Adrenal gland (tissue), 12 donors: ENCODE results near the gene FGF3. TPM values are rescaled to one million over a fixed set of nuclear protein-coding genes. Genes with fewer than 3 reads are reported as not detected.
A peak's percentile ranks its signal among the peaks of the same experiment; 100 is the strongest.

Experiments
- DNase-seq, 7 donors: peaks; one replicate each; pipeline ENCODE4 v3.0.0-alpha.2; 2019 to 2020
- H3K27ac ChIP-seq, 5 donors: fragments of 200-600 bp; sonication (generic) in 4 of 5; 1 replicate in 3 of 5; 2 replicates in 2 of 5; pipeline versions ENCODE4 v1.5.1 to v1.8.0; 2016 to 2020; ENCODE audit warnings: mild to moderate bottlenecking in 1 of 5
- H3K27me3 ChIP-seq: fragments of 200-600 bp; 2 replicates; pipeline ENCODE4 v1.8.0; 2021
- H3K36me3 ChIP-seq, 2 donors: fragments of 200-600 bp; replicated peaks in 1 of 2; 1 replicate in 1 of 2; 2 replicates in 1 of 2; pipeline versions ENCODE4 v1.5.1 to v1.8.0; 2018 to 2022
- H3K4me1 ChIP-seq, 2 donors: fragments of 200-600 bp; replicated peaks in 1 of 2; 1 replicate in 1 of 2; 2 replicates in 1 of 2; pipeline versions ENCODE4 v1.5.1 to v1.8.0; 2018 to 2021
- H3K4me3 ChIP-seq, 4 donors: fragments of 200-600 bp; sonication (generic) in 3 of 4; one replicate each; pipeline ENCODE4 v1.5.1; 2016 to 2018
- H3K9me3 ChIP-seq, 3 donors: fragments of 200-600 bp; sonication (generic) in 1 of 3; replicated peaks in 1 of 3; 1 replicate in 2 of 3; 2 replicates in 1 of 3; pipeline versions ENCODE4 v1.5.1 to v1.8.0; 2016 to 2021
- POLR2A ChIP-seq, 2 donors: fragments of 450-650 bp; IDR thresholded peaks; one replicate each; pipeline ENCODE4 v1.6.1; 2017; ENCODE audit warnings: antibody characterized with exemption in 2 of 2, mild to moderate bottlenecking in 2 of 2, moderate library complexity in 1 of 2
- WGBS, 4 donors: extraction: QIAGEN DNeasy Blood & Tissue Kit in 2 of 4; methylation state at CpG; one replicate each; pipeline versions ENCODE4 v1.1.5 to v1.1.7; 2013 to 2017; 5-methylcytosine and 5-hydroxymethylcytosine counted together
- intact Hi-C, 2 donors: fragments of 100-400 bp; cut with DNase I; formaldehyde crosslinking; loops; one replicate each; pipeline versions ENCODE4 v1.14.1 to v1.15.0; 2022 to 2023
- polyA plus RNA-seq, 3 donors: library from polyadenylated mRNA; stranded (reverse); fragments of 200-250 nt in 2 of 3; fragments of 350-450 nt in 1 of 3; fragmentation: Illumina TruSeq in 1 of 3; extraction: RNeasy Lipid Tissue Mini Kit (QIAGEN cat#74804) in 1 of 3; gene quantifications; one replicate each; pipeline ENCODE4 v1.2.3, GENCODE V29; 2013 to 2014
- total RNA-seq, 9 donors: library from RNA; depleted of rRNA in 4 of 9; stranded (reverse); fragments of >200 nt in 4 of 9; fragments of 120-200 nt in 1 of 9; fragmentation: NEBNext Ultra II Directional in 1 of 9; extraction: Animal tissue kit (Norgen Biotek cat#: 25700) in 1 of 9; gene quantifications; one replicate each; pipeline versions ENCODE4 v1.1.0 to v1.2.4, GENCODE V29; 2013 to 2023
- TF ChIP-seq, protein P1 (sequence below), 6 experiments: fragments of 450-650 bp in 4 of 6; fragments of 200-600 bp in 2 of 6; sonication (generic) in 1 of 6; IDR thresholded peaks; 1 replicate in 5 of 6; 2 replicates in 1 of 6; pipeline versions ENCODE4 v1.5.1 to v1.8.0; 2016 to 2021; ENCODE audit warnings: antibody characterized with exemption in 6 of 6, mild to moderate bottlenecking in 2 of 6, moderate library complexity in 1 of 6
- donor health status: healthy with polysubstance abuse.
- donor health status: Bipolar disorder and iron deficiency.
- donor health status: DM: yes; HTN: yes; CAD: no.
- donor health status: DM: no; HTN: no; CAD: no.
- donor health status: DM: no; HTN: no; CAD: no.
- donor health status: DM: yes; HTN: yes; CAD: no.

FGF3 gene
- total and polyA plus RNA-seq, 12 donors, result not detected

DNA sequence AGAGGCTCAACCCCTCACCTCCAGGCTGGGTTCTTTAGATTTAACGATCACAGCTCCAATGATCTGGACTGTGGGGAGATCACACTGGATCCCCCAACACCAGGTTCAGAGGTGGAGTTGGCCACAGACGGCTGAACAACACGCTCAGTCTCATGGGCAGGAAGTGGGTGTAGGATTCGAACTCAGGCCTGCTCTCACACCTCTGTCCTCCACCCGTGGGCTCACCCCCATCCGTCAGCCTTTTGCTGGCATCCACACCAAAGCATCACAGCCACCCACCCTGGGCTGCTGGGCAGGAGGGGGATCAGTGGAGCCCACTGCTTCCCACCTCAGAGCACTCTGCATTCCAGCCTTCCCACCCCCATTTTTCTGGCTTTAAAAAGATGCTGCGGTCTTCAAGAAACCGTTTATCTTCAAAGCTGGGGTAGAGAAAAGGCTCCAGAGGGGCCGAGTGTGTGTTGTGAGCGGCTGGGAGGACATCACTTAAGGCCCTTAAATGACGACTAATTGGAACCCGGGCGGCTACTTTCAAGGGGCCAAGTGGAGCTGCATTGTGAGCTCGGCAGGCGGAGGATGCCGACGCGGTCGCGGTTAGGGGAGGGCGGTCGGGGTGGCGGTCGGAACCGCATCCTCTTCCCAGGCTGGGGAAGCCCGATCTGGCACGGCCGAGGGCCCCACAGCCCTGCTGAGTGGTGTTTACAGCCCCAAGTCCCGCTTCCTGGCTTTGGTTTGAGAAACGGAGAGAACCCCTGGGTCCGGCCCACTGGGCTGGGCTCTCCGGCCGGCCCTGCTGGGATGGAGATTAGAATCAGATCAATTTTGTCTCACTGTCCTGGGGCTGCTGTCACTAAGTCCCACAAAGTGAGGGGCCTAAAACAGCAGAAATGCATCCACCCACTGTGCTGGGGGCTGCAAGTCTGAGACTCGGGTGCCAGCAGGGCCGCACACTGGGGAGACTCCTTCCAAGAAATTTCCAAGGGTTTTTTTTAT, 15.9 kb upstream of the FGF3 start:
- H3K27ac ChIP-seq, result no peak overlapping the region
- TF ChIP-seq POLR2A (IDR thresholded peaks at IDR 0.05), result no peak
- TF ChIP-seq, protein P1, sequence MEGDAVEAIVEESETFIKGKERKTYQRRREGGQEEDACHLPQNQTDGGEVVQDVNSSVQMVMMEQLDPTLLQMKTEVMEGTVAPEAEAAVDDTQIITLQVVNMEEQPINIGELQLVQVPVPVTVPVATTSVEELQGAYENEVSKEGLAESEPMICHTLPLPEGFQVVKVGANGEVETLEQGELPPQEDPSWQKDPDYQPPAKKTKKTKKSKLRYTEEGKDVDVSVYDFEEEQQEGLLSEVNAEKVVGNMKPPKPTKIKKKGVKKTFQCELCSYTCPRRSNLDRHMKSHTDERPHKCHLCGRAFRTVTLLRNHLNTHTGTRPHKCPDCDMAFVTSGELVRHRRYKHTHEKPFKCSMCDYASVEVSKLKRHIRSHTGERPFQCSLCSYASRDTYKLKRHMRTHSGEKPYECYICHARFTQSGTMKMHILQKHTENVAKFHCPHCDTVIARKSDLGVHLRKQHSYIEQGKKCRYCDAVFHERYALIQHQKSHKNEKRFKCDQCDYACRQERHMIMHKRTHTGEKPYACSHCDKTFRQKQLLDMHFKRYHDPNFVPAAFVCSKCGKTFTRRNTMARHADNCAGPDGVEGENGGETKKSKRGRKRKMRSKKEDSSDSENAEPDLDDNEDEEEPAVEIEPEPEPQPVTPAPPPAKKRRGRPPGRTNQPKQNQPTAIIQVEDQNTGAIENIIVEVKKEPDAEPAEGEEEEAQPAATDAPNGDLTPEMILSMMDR (IDR thresholded peaks at IDR 0.05), result no peak
- intact Hi-C loops, result no loop called here
- no peaks in the 10 kb centered on the region for H3K9me3 ChIP-seq
- no peaks in the 10 kb centered on the region for H3K36me3 ChIP-seq
- no peaks in the 10 kb centered on the region for H3K4me1 ChIP-seq
- WGBS, 4 donors, result 54 to 65% (median 58%) methylated on average over 13 to 35 of the region's 35 CpGs
- H3K4me3 ChIP-seq, result no peak overlapping the region
- H3K27me3 ChIP-seq, result peaks cover 22% of the 10 kb centered on the region
- no peak for DNase-seq

DNA sequence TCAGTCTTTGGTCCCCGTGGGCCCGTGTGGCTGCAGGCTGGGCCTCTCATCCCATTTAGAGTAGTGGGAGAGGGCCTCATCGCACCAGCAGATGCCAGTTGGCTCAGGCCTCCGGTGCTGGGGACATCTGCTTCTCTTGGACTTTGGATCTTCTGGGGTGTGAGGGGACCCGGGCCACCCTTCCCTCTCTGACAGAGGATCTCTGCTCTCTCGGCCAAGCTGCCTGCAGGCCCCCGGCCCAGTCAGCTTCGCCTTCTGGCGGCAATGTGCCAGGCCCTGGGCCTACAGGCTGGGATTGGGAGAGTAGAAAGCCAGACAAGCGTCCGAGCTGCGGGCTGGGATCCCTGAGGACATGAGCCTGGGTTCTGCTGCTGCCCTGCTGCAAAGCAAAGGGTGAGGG, 15.0 kb upstream of the FGF3 start:
- TF ChIP-seq, protein P1 (IDR thresholded peaks at IDR 0.05), result no peak
- TF ChIP-seq POLR2A (IDR thresholded peaks at IDR 0.05), result no peak
- H3K27ac ChIP-seq, result no peak overlapping the region
- H3K9me3 ChIP-seq, result no peaks in the 10 kb centered on the region
- peaks cover 22% of the 10 kb centered on the region for H3K27me3 ChIP-seq
- no peaks in the 10 kb centered on the region for H3K4me1 ChIP-seq
- WGBS, 4 donors, result 80 to 95% (median 88%) methylated on average over 1 to 12 of the region's 12 CpGs
- no peaks in the 10 kb centered on the region for H3K36me3 ChIP-seq
- no peak for DNase-seq
- intact Hi-C loops, result no loop called here
- no peak overlapping the region for H3K4me3 ChIP-seq

DNA sequence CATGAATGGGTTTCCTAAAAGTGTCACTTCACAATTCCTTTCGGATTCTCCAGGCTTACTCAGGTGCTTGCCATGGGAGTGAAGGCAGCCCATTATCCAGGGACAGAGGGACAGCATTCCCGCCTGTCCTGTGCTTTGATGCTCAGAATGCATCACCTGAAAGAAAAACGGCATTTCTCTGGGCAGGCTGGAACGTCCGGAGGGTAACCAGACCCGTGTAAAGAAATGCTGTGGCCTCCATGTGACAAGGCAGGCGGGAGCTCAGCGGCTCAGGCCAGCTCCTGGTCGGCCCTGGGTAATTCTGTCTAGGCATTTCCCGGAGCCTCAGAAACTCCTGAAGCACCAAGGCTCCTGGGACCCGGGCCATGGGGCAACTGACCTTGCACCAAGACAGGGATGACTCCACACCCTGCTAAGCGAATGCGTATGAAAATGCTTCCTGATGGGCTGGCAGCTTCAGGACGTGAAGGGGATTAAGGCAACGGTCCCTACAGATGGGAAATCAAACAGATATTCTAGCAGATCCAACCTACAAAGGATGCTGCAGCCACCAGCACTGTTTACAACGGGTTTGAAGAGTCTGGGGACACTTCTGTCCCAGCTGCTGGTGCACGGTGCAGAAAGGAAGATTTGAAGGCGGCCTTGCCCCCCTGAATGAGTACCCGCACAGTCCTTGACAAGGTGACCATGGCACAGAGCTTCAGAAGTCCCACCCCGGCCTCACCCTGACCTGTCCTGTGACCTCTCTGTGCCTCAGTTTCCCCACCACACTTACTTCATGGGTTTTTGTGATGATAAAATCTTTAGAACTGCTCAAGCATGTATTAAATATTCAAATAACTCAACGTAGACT, 13.6 kb upstream of the FGF3 start:
- intact Hi-C loops, result no loop called here
- no peaks in the 10 kb centered on the region for H3K36me3 ChIP-seq
- 27 to 52% (median 30%) methylated on average over 10 to 21 of the region's 21 CpGs for whole genome bisulfite sequencing, 4 donors
- H3K4me1 ChIP-seq, result no peaks in the 10 kb centered on the region
- peaks cover 22% of the 10 kb centered on the region for H3K27me3 ChIP-seq
- peak in 5 of 7 donors; percentile 27 to 46 (median 39) for DNase-seq
- no peak overlapping the region for H3K4me3 ChIP-seq
- H3K9me3 ChIP-seq, result no peaks in the 10 kb centered on the region
- TF ChIP-seq, protein P1 (IDR thresholded peaks at IDR 0.05), result no peak
- TF ChIP-seq POLR2A (IDR thresholded peaks at IDR 0.05), result no peak
- H3K27ac ChIP-seq, result no peak overlapping the region

DNA sequence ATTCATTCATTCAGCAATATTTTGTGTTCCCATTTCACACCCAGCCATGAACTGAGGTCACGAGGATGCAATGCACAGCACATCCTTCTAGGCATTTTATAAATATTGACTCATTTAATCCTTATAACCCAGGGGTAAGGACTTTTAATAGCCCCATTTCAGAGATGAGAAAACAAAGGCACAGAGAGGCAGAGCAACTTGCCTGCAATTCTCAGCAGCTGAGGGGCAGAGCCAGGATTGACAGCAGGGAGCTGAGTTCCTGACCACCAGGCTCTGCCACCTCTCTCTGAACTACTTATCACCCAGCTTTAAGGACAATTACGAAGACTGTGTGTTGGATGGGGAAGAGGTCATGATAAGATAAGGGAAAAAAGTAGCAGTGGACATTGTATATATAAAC, 12.8 kb upstream of the FGF3 start:
- Histone ChIP-seq H3K4me1 (no peaks in the 10 kb centered on the region), H3K27me3 (peaks cover 22% of the 10 kb centered on the region), H3K27ac (no peak overlapping the region), H3K9me3 (no peaks in the 10 kb centered on the region), H3K36me3 (no peaks in the 10 kb centered on the region), H3K4me3 (no peak overlapping the region)
- TF ChIP-seq POLR2A (IDR thresholded peaks at IDR 0.05), result no peak
- TF ChIP-seq, protein P1 (IDR thresholded peaks at IDR 0.05), result no peak
- DNase-seq, result no peak
- intact Hi-C loops, result no loop called here
- WGBS, 4 donors, result 53 to 72% (median 68%) methylated on average over 2 of the region's 2 CpGs
